CD4-positive, alpha-beta T cell treated with Interleukin-17A for 1 hour (primary cell): Measurements from ENCODE around the gene SPATC1L.
"Not testable (repeated sequence)": the region's sequence is repeated elsewhere in the genome, so short reads cannot be mapped to it uniquely, and the experiment has no call there.

Source experiments
- DNase-seq: peaks from one replicate; pipeline ENCODE4 v3.0.0-alpha.2; 2020

SPATC1L gene

GRCh38 chr21:46149205-46149901 lies 34.9 kb downstream of the SPATC1L start:
- DNase-seq = no peak

GRCh38 chr21:46148106-46148505 lies 36.2 kb downstream of the SPATC1L start:
- DNase-seq = no peak

GRCh38 chr21:46147429-46147828 lies 36.8 kb downstream of the SPATC1L start:
- peak; percentile 61 for DNase-seq

GRCh38 chr21:46146856-46147255 lies 37.4 kb downstream of the SPATC1L start:
- no peak for DNase-seq

- DNase-seq = no peak
These were observed 38.2 kb downstream of the SPATC1L start for GRCh38 chr21:46145840-46146691.

- no peak for DNase-seq
These were observed 39.0 kb downstream of the SPATC1L start for GRCh38 chr21:46145159-46145839.

- DNase-seq = no peak
These were observed 39.7 kb downstream of the SPATC1L start for GRCh38 chr21:46144464-46145070.

- DNase-seq = peak; percentile 51
These were observed 41.4 kb downstream of the SPATC1L start for GRCh38 chr21:46142582-46143473.

GRCh38 chr21:46141767-46142581 lies 42.3 kb downstream of the SPATC1L start:
- DNase-seq = no peak

- DNase-seq = not testable (repeated sequence)
These were observed 43.8 kb downstream of the SPATC1L start for GRCh38 chr21:46140352-46141003.

- no peak for DNase-seq
These were observed 44.6 kb downstream of the SPATC1L start for GRCh38 chr21:46139686-46140085.

GRCh38 chr21:46138383-46138970 lies 45.8 kb downstream of the SPATC1L start:
- no peak for DNase-seq

GRCh38 chr21:46137908-46138307 lies 46.4 kb downstream of the SPATC1L start:
- DNase-seq = no peak

GRCh38 chr21:46136739-46137349 lies 47.4 kb downstream of the SPATC1L start:
- DNase-seq = no peak

- DNase-seq = no peak
These were observed 48.4 kb downstream of the SPATC1L start for GRCh38 chr21:46135782-46136395.

GRCh38 chr21:46131838-46132651 lies 52.2 kb downstream of the SPATC1L start:
- no peak for DNase-seq

GRCh38 chr21:46131588-46131837 lies 52.7 kb downstream of the SPATC1L start:
- no peak for DNase-seq

- DNase-seq = no peak
These were observed 53.2 kb downstream of the SPATC1L start for GRCh38 chr21:46130831-46131587.
